HG02943 (cell line): ENCODE data around the gene SIPA1L3.
"Not testable (repeated sequence)": the region's sequence is repeated elsewhere in the genome, so short reads cannot be mapped to it uniquely, and the experiment has no call there.

Experiments used
- ATAC-seq: cut with Tn5 transposase; IDR thresholded peaks from one replicate; pipeline ENCODE4 v1.9.1; 2021; ENCODE audit warnings: mild to moderate bottlenecking, low read depth, moderate library complexity; ENCODE audit not compliant: unreplicated experiment

The SIPA1L3 gene

GRCh38 chr19:38223617-38224013 is 316.6 kb downstream of the SIPA1L3 start:
- no peak for ATAC-seq

- no peak for ATAC-seq
Measured at GRCh38 chr19:38224014-38224862, 317.2 kb downstream of the SIPA1L3 start, which contains the start of gene DPF1. Gene DPF1 (minus strand): TSS chr19:38224222. CDS start chr19:38224142, 80 bp downstream.

- ATAC-seq = not testable (repeated sequence)
Measured at GRCh38 chr19:38224863-38225218, 317.8 kb downstream of the SIPA1L3 start.

GRCh38 chr19:38227287-38228004 is 320.4 kb downstream of the SIPA1L3 start:
- no peak for ATAC-seq

GRCh38 chr19:38228005-38228377 is 321.0 kb downstream of the SIPA1L3 start:
- no peak for ATAC-seq

- no peak for ATAC-seq
Measured at GRCh38 chr19:38228491-38229439, 321.8 kb downstream of the SIPA1L3 start.

- ATAC-seq = no peak
Measured at GRCh38 chr19:38229585-38230073, 322.6 kb downstream of the SIPA1L3 start.

GRCh38 chr19:38230506-38231133 is 323.6 kb downstream of the SIPA1L3 start:
- ATAC-seq = not testable (repeated sequence)

GRCh38 chr19:38231918-38232317 is 324.9 kb downstream of the SIPA1L3 start:
- no peak for ATAC-seq

GRCh38 chr19:38233740-38234251 is 326.8 kb downstream of the SIPA1L3 start:
- no peak for ATAC-seq

- ATAC-seq = no peak
Measured at GRCh38 chr19:38234615-38235014, 327.6 kb downstream of the SIPA1L3 start.

GRCh38 chr19:38239816-38240215 is 332.8 kb downstream of the SIPA1L3 start:
- ATAC-seq = no peak

GRCh38 chr19:38243279-38243673 is 336.3 kb downstream of the SIPA1L3 start:
- ATAC-seq = no peak

- no peak for ATAC-seq
Measured at GRCh38 chr19:38245826-38246498, 339.0 kb downstream of the SIPA1L3 start.

GRCh38 chr19:38247126-38247525 is 340.1 kb downstream of the SIPA1L3 start:
- no peak for ATAC-seq

- ATAC-seq = no peak
Measured at GRCh38 chr19:38247734-38248268, 340.8 kb downstream of the SIPA1L3 start.

GRCh38 chr19:38248421-38248820 is 341.4 kb downstream of the SIPA1L3 start:
- no peak for ATAC-seq

- ATAC-seq = no peak
Measured at GRCh38 chr19:38250428-38250820, 343.4 kb downstream of the SIPA1L3 start.
